Epithelial cell of esophagus (primary cell): ENCODE measurements around the gene OR2D2.
A peak's percentile ranks its signal among the peaks of the same experiment; 100 is the strongest.

Experiments used
- DNase-seq: peaks from one replicate; pipeline ENCODE4 v3.0.0; 2010; ENCODE audit warnings: low read depth
- H3K4me3 ChIP-seq: 2 replicates; pipeline ENCODE4 v1.5.1; 2011; ENCODE audit warnings: mild to moderate bottlenecking, low read length, control low read depth
- CTCF ChIP-seq: IDR thresholded peaks from 2 replicates; pipeline ENCODE4 v1.5.1; 2011; ENCODE audit warnings: low read depth, mild to moderate bottlenecking, low read length, control low read depth, inconsistent platforms; ENCODE audit not compliant: insufficient read depth; ENCODE audit errors: missing control alignments

OR2D2 gene, protein sequence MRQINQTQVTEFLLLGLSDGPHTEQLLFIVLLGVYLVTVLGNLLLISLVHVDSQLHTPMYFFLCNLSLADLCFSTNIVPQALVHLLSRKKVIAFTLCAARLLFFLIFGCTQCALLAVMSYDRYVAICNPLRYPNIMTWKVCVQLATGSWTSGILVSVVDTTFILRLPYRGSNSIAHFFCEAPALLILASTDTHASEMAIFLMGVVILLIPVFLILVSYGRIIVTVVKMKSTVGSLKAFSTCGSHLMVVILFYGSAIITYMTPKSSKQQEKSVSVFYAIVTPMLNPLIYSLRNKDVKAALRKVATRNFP

GRCh38 chr11:6892400-6892799 is at the start of gene OR2D2:
Gene OR2D2 (minus strand): TSS chr11:6892500. CDS start chr11:6892500, 0 bp downstream.
- DNase-seq = no peak
- TF ChIP-seq CTCF = no peak
- H3K4me3 ChIP-seq = no peak within 1 kb of the TSS

GRCh38 chr11:6941970-6942369 is 49.7 kb upstream of the OR2D2 start:
- no peak for TF ChIP-seq CTCF
- H3K4me3 ChIP-seq = no peak overlapping the region
- no peak for DNase-seq

GRCh38 chr11:6932145-6932544 is 39.8 kb upstream of the OR2D2 start:
- DNase-seq = no peak
- TF ChIP-seq CTCF = no peak

GRCh38 chr11:6931146-6931713 is 38.9 kb upstream of the OR2D2 start:
- no peak for TF ChIP-seq CTCF
- DNase-seq = no peak
- H3K4me3 ChIP-seq = no peak overlapping the region

More at GRCh38 chr11:6932145-6932544, 39.8 kb upstream of the OR2D2 start:
- H3K4me3 ChIP-seq = no peak overlapping the region

- no peak for DNase-seq
- no peak for TF ChIP-seq CTCF
- no peak overlapping the region for H3K4me3 ChIP-seq
Measured at GRCh38 chr11:6928916-6929315, 36.6 kb upstream of the OR2D2 start.

DNA sequence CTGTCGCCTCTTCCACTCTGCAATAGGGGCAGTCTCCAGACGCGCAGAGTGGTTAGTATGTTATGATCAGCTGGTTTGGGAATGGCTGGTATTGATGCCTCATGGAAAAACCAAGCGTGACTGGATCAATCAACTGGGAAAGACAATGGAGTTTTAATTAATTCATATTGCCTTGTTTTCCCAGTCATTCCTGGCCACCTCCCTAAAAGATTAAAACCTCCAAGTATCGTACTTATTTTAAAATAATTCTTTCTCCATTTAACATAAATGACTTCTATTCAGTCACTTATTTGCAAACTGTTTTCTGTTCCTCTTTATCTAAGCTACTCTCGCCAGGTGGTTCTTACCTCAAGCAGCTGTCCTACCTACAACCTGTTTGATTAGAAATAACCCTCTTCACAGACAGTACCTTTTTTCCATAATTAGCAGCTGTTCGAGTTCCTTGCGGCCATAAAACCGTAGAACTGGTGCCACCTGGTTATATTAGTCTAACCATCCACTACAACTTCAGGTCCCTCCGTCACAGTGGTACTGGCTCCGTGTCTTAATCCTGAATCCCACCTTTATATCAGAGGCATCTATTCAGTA is 34.8 kb upstream of the OR2D2 start:
- TF ChIP-seq CTCF = no peak
- H3K4me3 ChIP-seq = peak overlapping the region; percentile 73
- peak; percentile 2 for DNase-seq
